ENCODE data around the gene LCLAT1.

DNA sequence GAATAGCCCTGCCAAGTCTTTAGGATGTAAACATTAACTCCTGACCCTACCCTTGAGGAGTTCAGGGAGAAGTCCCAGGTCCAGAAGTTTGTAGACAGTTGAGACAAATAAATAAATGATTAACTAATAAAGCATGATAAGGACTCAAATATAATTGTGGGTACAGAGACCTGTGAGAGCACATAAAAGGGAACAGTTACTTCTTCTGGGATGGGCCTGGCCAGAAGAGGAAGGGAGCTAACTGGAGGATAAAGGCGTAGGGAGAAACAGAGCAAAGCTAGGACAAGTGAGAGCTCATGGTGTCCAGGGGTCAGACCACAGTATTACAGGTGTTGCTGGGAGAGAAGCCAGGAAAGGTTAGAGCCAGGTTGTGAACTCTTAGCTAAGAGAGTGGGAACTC lies 3.0 kb downstream of the LCLAT1 start:
- no peak for TF ChIP-seq POLR2A (IDR thresholded peaks at IDR 0.05)
- TF ChIP-seq, protein P1, sequence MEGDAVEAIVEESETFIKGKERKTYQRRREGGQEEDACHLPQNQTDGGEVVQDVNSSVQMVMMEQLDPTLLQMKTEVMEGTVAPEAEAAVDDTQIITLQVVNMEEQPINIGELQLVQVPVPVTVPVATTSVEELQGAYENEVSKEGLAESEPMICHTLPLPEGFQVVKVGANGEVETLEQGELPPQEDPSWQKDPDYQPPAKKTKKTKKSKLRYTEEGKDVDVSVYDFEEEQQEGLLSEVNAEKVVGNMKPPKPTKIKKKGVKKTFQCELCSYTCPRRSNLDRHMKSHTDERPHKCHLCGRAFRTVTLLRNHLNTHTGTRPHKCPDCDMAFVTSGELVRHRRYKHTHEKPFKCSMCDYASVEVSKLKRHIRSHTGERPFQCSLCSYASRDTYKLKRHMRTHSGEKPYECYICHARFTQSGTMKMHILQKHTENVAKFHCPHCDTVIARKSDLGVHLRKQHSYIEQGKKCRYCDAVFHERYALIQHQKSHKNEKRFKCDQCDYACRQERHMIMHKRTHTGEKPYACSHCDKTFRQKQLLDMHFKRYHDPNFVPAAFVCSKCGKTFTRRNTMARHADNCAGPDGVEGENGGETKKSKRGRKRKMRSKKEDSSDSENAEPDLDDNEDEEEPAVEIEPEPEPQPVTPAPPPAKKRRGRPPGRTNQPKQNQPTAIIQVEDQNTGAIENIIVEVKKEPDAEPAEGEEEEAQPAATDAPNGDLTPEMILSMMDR (IDR thresholded peaks at IDR 0.05), result no peak

Data from adrenal gland (tissue), 5 donors.